GM23338 (cell line): ENCODE results near the gene CENPA.

Source experiments
- EZH2 ChIP-seq: fragments of 200-600 bp; sonication (generic); IDR thresholded peaks from one replicate; pipeline ENCODE4 v1.8.0; 2017; ENCODE audit warnings: antibody characterized with exemption, mild to moderate bottlenecking, low read depth; ENCODE audit not compliant: unreplicated experiment
- EZH2phosphoT487 ChIP-seq: fragments of 200-600 bp; sonication (generic); IDR thresholded peaks from one replicate; pipeline ENCODE4 v1.8.1; 2018; ENCODE audit warnings: antibody characterized with exemption; ENCODE audit not compliant: unreplicated experiment
- JUNB ChIP-seq: IDR thresholded peaks from one replicate; pipeline ENCODE4 v1.6.1; 2016; ENCODE audit warnings: antibody characterized with exemption; ENCODE audit not compliant: unreplicated experiment
- POLR2AphosphoS5 ChIP-seq: IDR thresholded peaks from 2 replicates; pipeline ENCODE4 v1.6.1; 2016; ENCODE audit warnings: antibody characterized with exemption, low read depth
- ZNF331 ChIP-seq: fragments of 250-450 bp; sonication (Bioruptor Pico); IDR thresholded peaks from 2 replicates; pipeline ENCODE4 v1.5.0; 2020; ENCODE audit warnings: low read depth, mild to moderate bottlenecking, moderate library complexity
- TF ChIP-seq, protein P1 (sequence below), 2 experiments: fragments of 200-600 bp in 1 of 2; sonication (generic) in 1 of 2; conservative IDR thresholded peaks; 2 replicates each; pipeline versions ENCODE4 v1.5.1 to v1.6.1; 2016 to 2017; ENCODE audit warnings: antibody characterized with exemption in 2 of 2, low read depth in 2 of 2, mild to moderate bottlenecking in 2 of 2, moderate library complexity in 1 of 2
- TF ChIP-seq, protein P2 (sequence below): IDR thresholded peaks from 2 replicates; pipeline ENCODE4 v1.6.1; 2016; ENCODE audit warnings: antibody characterized with exemption
- TF ChIP-seq, protein P3 (sequence below): IDR thresholded peaks from one replicate; pipeline ENCODE4 v1.6.1; 2018; ENCODE audit warnings: antibody characterized with exemption; ENCODE audit not compliant: unreplicated experiment

DNA sequence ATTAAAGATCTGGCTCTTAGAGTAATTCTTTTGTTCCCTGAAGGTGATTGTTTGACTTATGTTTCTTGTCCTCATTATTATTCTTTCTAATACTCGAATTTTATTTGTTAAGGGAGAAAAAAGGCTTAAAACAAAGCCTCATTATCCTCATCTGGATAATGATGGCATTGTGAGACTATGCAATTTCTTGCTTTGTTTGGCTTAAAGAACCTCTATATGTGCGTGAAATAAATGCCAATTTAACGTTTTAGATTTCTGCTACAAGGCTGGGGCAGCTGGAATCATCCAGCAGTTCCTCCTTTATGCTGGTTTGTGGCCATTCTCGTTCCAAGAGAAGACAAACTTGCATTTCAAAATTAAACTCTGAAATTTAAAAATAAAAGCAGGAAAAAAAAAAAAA, 57.2 kb downstream of the CENPA start:
- TF ChIP-seq, protein P1, sequence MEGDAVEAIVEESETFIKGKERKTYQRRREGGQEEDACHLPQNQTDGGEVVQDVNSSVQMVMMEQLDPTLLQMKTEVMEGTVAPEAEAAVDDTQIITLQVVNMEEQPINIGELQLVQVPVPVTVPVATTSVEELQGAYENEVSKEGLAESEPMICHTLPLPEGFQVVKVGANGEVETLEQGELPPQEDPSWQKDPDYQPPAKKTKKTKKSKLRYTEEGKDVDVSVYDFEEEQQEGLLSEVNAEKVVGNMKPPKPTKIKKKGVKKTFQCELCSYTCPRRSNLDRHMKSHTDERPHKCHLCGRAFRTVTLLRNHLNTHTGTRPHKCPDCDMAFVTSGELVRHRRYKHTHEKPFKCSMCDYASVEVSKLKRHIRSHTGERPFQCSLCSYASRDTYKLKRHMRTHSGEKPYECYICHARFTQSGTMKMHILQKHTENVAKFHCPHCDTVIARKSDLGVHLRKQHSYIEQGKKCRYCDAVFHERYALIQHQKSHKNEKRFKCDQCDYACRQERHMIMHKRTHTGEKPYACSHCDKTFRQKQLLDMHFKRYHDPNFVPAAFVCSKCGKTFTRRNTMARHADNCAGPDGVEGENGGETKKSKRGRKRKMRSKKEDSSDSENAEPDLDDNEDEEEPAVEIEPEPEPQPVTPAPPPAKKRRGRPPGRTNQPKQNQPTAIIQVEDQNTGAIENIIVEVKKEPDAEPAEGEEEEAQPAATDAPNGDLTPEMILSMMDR (conservative IDR thresholded peaks at IDR 0.05; ENCODE audit: low read depth in 2 of 2) = no peak
- TF ChIP-seq, protein P2, sequence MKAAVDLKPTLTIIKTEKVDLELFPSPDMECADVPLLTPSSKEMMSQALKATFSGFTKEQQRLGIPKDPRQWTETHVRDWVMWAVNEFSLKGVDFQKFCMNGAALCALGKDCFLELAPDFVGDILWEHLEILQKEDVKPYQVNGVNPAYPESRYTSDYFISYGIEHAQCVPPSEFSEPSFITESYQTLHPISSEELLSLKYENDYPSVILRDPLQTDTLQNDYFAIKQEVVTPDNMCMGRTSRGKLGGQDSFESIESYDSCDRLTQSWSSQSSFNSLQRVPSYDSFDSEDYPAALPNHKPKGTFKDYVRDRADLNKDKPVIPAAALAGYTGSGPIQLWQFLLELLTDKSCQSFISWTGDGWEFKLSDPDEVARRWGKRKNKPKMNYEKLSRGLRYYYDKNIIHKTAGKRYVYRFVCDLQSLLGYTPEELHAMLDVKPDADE = no peak
- TF ChIP-seq POLR2AphosphoS5 = no peak
- TF ChIP-seq, protein P3, sequence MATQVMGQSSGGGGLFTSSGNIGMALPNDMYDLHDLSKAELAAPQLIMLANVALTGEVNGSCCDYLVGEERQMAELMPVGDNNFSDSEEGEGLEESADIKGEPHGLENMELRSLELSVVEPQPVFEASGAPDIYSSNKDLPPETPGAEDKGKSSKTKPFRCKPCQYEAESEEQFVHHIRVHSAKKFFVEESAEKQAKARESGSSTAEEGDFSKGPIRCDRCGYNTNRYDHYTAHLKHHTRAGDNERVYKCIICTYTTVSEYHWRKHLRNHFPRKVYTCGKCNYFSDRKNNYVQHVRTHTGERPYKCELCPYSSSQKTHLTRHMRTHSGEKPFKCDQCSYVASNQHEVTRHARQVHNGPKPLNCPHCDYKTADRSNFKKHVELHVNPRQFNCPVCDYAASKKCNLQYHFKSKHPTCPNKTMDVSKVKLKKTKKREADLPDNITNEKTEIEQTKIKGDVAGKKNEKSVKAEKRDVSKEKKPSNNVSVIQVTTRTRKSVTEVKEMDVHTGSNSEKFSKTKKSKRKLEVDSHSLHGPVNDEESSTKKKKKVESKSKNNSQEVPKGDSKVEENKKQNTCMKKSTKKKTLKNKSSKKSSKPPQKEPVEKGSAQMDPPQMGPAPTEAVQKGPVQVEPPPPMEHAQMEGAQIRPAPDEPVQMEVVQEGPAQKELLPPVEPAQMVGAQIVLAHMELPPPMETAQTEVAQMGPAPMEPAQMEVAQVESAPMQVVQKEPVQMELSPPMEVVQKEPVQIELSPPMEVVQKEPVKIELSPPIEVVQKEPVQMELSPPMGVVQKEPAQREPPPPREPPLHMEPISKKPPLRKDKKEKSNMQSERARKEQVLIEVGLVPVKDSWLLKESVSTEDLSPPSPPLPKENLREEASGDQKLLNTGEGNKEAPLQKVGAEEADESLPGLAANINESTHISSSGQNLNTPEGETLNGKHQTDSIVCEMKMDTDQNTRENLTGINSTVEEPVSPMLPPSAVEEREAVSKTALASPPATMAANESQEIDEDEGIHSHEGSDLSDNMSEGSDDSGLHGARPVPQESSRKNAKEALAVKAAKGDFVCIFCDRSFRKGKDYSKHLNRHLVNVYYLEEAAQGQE = no peak
- no peak for TF ChIP-seq EZH2
- TF ChIP-seq JUNB = no peak
- TF ChIP-seq EZH2phosphoT487 = no peak
- TF ChIP-seq ZNF331 (CRISPR knock-in tag) = no peak
